Measurements from ENCODE around the gene SOX18.

Gene SOX18

DNA sequence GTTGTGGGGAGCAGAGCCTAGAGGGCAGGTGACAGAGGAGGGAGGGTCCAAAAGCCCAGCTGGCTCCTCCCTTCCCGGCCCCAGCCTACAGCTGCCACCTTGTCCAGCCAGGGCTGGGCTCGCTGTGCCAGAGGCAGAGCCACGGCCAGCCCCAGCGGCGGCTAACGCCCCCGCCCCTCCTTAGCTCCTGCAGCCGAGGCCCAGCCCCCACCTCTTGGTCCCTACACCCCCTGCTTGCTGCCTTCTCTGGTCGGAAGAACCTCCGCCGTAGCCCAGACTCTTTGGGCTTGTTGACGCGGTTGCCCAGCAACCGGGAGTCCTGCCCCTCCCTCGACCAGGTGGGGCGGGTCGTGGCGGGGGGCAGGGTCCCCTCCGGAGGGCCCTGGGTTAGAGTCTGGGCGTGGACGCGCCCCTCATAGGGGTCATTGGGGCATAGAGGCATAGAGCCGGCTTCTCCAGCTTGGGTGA lies 35.3 kb upstream of the SOX18 start:
- DNase-seq (no peak), ATAC-seq (replicated peaks) (no peak)
- no peaks in the 10 kb centered on the region for H3K9me3 Mint-ChIP-seq
- H3K27ac Mint-ChIP-seq: no peak overlapping the region
- peak overlapping the region; percentile 84 to 85 for H3K4me3 Mint-ChIP-seq
- H3K27me3 Mint-ChIP-seq: peaks cover 0 to 12% of the 10 kb centered on the region in 2 donors
- peaks cover 8% of the 10 kb centered on the region for H3K36me3 Mint-ChIP-seq (ENCODE audit: insufficient read depth)
- peaks cover 26 to 27% of the 10 kb centered on the region in 2 donors for H3K4me1 Mint-ChIP-seq (ENCODE audit: low read depth in 2 of 2)

DNA sequence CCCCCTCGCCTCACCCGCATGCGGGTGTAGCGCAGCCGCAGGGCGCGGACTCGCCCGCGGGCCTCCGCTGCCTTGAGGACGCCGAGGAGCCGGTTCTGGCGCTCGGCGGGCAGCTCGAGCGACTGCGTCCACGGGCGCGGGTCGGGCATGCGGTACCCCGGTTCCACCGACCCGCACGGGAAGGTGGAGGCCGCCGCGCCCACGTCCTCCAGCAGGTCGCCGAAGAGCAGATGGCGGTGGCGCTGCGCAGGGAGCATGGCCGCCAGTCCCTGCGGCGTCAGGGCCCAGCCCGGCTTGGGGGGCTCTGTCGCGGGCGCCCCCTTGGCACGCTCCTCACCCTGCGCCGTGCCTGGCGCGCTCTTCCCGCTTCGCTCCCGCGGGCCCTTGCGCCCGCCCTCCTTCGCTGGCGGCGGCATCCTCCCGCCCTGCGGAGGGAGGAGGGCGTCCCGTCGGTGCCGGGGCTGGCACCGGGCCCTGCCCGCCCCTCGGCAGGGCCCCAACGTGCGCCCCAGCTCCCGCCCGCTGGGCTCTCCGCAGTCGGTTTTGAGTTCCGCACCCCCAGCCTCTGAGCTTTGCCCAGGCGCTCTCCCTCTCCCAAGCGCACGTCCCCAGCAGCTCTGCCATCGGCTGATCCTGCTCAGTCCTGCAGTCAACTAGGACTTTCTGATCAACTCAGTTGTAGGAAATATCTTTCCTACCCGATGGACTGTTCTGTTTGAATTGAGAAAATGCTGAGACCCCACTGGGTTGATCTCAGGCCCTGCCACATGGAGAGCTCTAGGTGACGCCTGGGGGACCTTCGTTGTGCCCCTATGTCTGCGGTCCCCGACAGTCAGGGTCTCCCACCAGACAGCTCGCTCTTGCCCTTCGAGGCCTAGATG lies 34.6 kb upstream of the SOX18 start, which contains the start of gene LKAAEAR1:
Gene LKAAEAR1 (minus strand): TSS at position 595 of the 881 bp plus-strand sequence. CDS start 179 bp downstream, at position 416.
- ATAC-seq (replicated peaks) (no peak), DNase-seq (no peak)
- H3K4me3 Mint-ChIP-seq: peak within 1 kb of the TSS; percentile 84 to 85
- H3K9me3 Mint-ChIP-seq: no peaks in the 10 kb centered on the region
- peaks cover 26 to 29% of the 10 kb centered on the region in 2 donors for H3K4me1 Mint-ChIP-seq (ENCODE audit: low read depth in 2 of 2)
- peaks cover 0 to 6% of the 10 kb centered on the region in 2 donors for H3K27me3 Mint-ChIP-seq
- peaks cover 8% of the 10 kb centered on the region for H3K36me3 Mint-ChIP-seq (ENCODE audit: insufficient read depth)
- peak within 1 kb of the TSS in 1 of 2 donors; percentile 38 for H3K27ac Mint-ChIP-seq

DNA sequence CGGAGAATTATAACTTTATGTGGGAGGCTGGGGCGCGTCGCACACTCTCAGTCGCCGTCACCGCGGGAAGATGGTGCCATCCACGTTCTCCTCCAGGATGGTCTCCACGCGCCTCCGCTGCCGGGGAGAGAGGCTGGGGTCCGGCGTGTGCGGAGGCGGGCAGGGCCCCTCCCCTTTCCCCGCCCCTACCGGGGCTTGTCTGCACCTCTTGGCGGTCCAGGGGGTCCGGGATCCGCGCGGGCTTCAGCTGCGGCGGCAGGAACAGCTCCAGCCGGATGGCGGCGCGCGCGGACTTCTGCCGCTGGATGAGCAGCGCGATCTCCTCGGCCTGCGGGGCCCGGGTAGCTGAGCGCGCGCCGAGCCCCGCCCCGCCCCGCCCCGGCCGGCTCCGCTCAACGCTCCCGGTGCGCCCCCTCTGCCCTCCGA lies 34.0 kb upstream of the SOX18 start:
- Mint-ChIP-seq H3K4me1 (ENCODE audit: low read depth in 2 of 2) (peaks cover 26 to 31% of the 10 kb centered on the region in 2 donors), H3K4me3 (peak overlapping the region; percentile 80), H3K9me3 (no peaks in the 10 kb centered on the region), H3K27ac (peak overlapping the region in 1 of 2 donors; percentile 38), H3K27me3 (no peaks in the 10 kb centered on the region), H3K36me3 (ENCODE audit: insufficient read depth) (peaks cover 12% of the 10 kb centered on the region)
- peak; percentile 34 for ATAC-seq (replicated peaks)
- DNase-seq: peak; percentile 48 to 53 (median 51)

DNA sequence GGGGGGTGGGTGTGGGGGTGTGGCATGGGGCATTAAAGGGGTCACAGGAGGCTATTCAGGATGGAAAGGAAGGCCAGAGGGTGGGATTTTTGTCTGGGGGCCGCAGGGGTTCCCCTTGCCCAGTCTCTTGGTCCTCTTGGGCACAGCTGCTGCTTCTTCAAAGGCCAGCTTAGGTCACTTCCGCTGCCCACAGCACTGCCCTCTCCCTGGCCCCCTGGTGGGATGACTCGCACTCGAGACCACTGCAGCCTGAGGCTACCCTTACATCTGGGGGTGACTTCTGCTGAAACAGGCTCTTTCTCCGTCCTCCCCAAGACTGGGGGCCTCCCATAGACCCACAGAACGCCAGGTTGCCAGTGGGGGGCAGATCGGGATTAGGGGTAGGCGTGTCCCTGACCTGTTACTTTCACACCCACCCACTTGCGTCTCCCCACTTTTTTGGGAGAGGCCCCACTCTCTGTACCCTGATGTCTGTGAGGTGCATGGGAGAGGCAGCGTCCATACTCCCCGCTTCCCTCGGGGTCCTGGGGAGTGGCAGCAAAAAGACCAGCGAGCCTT lies 33.5 kb upstream of the SOX18 start:
- no peaks in the 10 kb centered on the region for H3K9me3 Mint-ChIP-seq
- H3K27me3 Mint-ChIP-seq: no peaks in the 10 kb centered on the region
- ATAC-seq (replicated peaks) (no peak), DNase-seq (no peak)
- H3K27ac Mint-ChIP-seq: peak overlapping the region in 1 of 2 donors; percentile 72
- H3K4me1 Mint-ChIP-seq (ENCODE audit: low read depth in 2 of 2): peaks cover 26 to 34% of the 10 kb centered on the region in 2 donors
- H3K36me3 Mint-ChIP-seq (ENCODE audit: insufficient read depth): peaks cover 13% of the 10 kb centered on the region
- peak overlapping the region; percentile 80 for H3K4me3 Mint-ChIP-seq

DNA sequence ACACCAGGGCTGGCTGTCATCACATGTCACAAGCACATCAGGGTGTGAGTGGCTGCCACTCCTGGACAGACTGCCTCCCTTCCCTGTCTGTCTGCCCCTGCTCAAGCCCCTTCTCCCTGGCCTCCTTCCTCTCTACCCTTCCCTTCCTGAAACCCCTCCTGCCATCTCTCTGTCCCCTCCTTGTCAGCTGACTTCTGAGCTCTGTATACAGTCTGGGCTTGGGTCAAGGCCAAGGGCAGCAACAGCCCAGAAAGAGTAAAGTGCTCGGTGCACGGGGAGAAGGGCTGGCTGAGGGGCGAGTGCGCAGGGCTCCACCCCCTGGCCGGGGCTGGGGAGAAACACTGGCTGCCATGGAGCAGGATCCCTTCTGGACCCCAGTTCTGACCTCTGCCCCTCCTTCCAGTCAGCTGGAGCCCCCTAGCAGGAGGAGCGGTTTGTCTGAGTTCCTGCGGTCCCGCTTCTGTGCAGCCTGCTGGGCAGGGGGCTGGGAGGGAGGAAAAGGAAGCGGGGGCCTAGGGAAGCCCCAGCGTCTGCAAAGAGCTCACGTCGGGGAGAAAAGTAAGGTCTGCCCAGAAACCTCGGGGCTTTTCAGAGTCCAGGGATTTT lies 32.8 kb upstream of the SOX18 start:
- peaks cover 28 to 40% of the 10 kb centered on the region in 2 donors for H3K4me1 Mint-ChIP-seq (ENCODE audit: low read depth in 2 of 2)
- DNase-seq (no peak), ATAC-seq (replicated peaks) (no peak)
- H3K36me3 Mint-ChIP-seq (ENCODE audit: insufficient read depth): peaks cover 16% of the 10 kb centered on the region
- no peaks in the 10 kb centered on the region for H3K27me3 Mint-ChIP-seq
- no peaks in the 10 kb centered on the region for H3K9me3 Mint-ChIP-seq
- H3K27ac Mint-ChIP-seq: peak overlapping the region; percentile 72
- peak overlapping the region; percentile 80 for H3K4me3 Mint-ChIP-seq

DNA sequence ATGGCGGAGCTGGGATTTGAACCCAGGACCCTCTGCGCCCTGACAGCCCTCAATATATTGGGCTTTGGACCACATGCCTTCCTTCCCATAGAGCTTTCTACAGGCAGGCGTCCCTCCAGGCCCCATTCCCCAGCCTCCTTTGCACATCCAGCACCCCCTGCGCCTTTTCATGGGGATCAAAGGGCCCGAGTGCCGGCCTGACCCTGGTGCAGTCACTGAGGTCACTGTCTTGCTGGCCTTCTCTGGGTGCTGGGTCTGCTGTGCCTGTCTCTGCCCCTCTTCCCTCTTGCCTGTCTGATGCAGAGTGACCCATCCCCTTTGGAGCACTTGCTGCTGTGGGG lies 32.2 kb upstream of the SOX18 start:
- H3K9me3 Mint-ChIP-seq: no peaks in the 10 kb centered on the region
- H3K36me3 Mint-ChIP-seq (ENCODE audit: insufficient read depth): peaks cover 16% of the 10 kb centered on the region
- peak overlapping the region; percentile 72 for H3K27ac Mint-ChIP-seq
- H3K4me3 Mint-ChIP-seq: peak overlapping the region in 1 of 2 donors; percentile 80
- ATAC-seq (replicated peaks) (no peak), DNase-seq (no peak)
- peaks cover 30 to 43% of the 10 kb centered on the region in 2 donors for H3K4me1 Mint-ChIP-seq (ENCODE audit: low read depth in 2 of 2)
- H3K27me3 Mint-ChIP-seq: no peaks in the 10 kb centered on the region

DNA sequence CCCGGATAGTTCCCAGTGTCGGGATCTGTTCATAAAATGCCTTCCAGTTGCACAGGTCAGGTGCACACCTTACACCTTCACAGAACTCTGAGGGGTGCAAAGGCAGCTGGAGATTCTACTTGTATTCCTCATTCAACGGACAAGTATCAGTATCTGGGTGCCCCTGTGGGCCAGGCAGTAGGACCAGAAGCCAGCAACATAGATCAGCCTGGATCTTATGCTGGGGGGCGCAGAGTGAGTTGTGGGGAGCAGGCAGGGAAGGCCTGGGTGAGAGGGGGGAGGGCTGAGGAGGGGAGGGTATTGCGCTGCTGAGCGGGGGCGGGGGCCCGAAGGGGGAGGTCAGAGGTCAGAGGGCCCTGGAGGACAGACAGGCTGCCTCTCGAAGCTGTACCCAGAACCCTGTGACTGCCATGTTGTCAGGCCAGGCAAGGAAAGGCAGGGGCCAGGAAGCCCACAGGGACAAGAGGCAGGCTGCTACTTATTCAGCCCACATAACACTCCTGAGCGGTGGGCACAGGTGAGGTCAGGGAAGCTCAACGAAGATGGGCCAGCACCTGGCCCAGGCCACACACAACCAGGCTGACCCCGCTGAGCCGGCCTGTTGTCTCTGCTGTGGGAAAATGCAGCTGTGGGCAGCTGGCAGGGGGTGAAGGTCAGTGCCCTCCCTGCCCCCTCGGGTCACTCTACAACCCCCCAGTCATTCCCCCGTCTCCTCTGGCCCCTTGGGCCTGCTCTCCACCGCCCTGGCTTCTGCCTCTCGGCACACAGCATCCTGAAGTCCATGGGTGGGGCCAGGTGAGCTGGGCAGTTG lies 31.6 kb upstream of the SOX18 start:
- H3K4me1 Mint-ChIP-seq (ENCODE audit: low read depth in 2 of 2): peaks cover 30 to 43% of the 10 kb centered on the region in 2 donors
- peaks cover 22% of the 10 kb centered on the region for H3K36me3 Mint-ChIP-seq (ENCODE audit: insufficient read depth)
- peak overlapping the region; percentile 79 to 91 for H3K27ac Mint-ChIP-seq
- peak overlapping the region; percentile 74 to 80 for H3K4me3 Mint-ChIP-seq
- ATAC-seq (replicated peaks): no peak
- DNase-seq: no peak
- no peaks in the 10 kb centered on the region for H3K9me3 Mint-ChIP-seq
- H3K27me3 Mint-ChIP-seq: no peaks in the 10 kb centered on the region

DNA sequence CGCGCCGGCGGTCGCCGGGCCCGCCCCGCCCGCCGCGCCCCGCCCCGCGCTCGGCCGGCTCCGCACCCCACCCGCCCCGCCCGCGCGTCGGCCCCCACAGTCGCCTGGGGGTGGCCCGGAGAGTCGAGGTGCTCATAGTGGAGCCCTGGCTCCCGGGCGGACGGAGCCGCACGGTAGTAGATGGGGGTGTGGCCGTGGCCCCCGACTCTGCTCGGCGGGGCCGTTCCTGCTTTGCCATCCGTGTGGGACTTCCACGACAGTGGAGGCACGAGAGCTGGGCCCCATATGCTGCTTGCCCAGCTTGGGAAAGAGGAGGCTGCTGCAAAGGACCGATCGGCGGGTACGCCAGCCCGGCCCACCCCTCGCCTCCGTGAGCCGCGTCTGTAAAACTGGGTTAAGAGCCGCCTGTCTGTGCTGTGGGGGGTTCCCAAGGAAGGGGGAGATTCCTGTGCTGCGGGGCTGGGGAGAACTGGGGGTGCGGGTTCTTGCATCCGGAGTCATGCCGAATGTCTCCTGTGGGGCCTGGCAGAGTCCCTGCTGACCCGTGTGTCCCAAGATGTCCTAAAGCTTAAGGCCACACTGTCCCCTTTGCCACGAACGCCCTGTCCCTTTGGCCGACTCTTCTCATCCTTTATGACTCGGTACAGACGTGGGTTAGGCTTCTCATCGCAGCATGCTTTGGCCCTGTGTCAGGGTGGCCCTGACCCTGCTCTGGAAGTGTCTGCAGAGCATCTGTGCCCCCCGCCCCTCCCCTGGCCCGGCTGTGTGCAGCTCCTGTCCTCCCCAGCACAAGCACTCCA lies 30.8 kb upstream of the SOX18 start, which contains the start of gene OPRL1:
Gene OPRL1 (plus strand): TSS at position 70 of the 800 bp plus-strand sequence. CDS start 12,639 bp downstream, outside the sequence.
- ATAC-seq (replicated peaks) (peak; percentile 63), DNase-seq (peak; percentile 56 to 64 (median 63))
- peak within 1 kb of the TSS; percentile 87 to 91 for H3K27ac Mint-ChIP-seq
- peaks cover 30% of the 10 kb centered on the region for H3K36me3 Mint-ChIP-seq (ENCODE audit: insufficient read depth)
- H3K27me3 Mint-ChIP-seq: no peaks in the 10 kb centered on the region
- H3K4me1 Mint-ChIP-seq (ENCODE audit: low read depth in 2 of 2): peaks cover 30 to 49% of the 10 kb centered on the region in 2 donors
- no peaks in the 10 kb centered on the region for H3K9me3 Mint-ChIP-seq
- H3K4me3 Mint-ChIP-seq: peak within 1 kb of the TSS; percentile 92 to 95

DNA sequence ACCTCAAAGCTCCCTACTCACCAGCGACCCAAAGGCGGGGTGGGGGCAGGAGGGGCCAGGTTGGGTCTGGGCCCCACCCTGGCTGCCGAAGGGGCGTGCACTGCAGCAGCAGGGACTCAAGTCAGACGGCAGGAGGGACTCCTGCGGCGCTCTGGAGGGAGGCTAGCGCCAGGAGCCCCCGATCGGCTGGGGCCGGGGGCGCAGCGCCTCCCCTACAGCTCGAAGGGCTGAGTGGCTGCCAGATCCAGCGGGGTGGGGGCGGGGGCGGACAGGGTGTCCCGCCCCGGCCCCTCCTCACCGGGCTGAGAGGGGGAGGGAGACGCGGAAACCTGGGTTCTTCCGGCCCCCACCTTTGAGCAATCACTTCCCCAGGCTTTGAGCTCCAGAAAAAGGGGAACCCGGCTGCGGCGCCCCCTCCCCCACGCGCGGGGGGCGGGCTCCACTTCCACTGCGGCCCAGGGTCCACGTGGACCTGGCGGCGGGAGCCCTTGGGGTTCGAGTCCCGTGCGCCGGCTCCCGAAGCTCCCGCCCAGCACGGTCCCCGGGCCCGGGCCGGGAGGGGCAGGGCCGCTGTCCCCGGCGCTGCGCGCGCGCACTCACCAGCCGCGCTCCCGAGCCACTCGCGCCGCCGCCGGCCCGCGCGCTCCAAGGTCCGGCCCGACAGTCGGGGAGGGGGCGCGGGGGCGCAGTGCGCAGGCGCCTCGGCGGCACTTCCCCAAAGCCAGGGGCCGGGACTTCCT lies 30.0 kb upstream of the SOX18 start, which contains the start of gene RGS19:
Gene RGS19 (minus strand): TSS at position 246 of the 740 bp plus-strand sequence. CDS start 2,632 bp downstream, outside the sequence.
- H3K27me3 Mint-ChIP-seq: no peaks in the 10 kb centered on the region
- no peaks in the 10 kb centered on the region for H3K9me3 Mint-ChIP-seq
- H3K4me3 Mint-ChIP-seq: peak within 1 kb of the TSS; percentile 92 to 95
- DNase-seq: peak; percentile 56 to 60 (median 56)
- peak within 1 kb of the TSS; percentile 87 to 91 for H3K27ac Mint-ChIP-seq
- ATAC-seq (replicated peaks): peak; percentile 26
- H3K36me3 Mint-ChIP-seq (ENCODE audit: insufficient read depth): peaks cover 31% of the 10 kb centered on the region
- H3K4me1 Mint-ChIP-seq (ENCODE audit: low read depth in 2 of 2): peaks cover 30 to 49% of the 10 kb centered on the region in 2 donors

DNA sequence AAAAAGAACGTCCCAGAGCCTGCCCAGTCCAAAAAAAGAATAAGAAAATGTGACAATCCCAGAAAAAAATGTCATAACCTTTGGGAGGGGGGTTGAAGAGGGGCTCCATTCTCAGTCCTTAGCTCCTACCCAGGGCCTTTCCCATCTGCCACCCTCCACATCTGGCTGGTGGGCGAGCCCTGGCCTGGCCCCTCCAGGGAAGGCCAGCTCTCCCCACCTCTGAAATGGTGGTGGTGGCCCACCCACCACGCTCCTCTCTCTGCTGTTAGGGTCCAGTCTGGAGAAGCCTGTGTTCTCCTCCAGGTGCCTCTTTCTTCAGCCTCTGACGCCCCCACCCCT lies 29.5 kb upstream of the SOX18 start:
- Mint-ChIP-seq H3K9me3 (no peaks in the 10 kb centered on the region), H3K4me3 (peak overlapping the region; percentile 92 to 95), H3K27me3 (no peaks in the 10 kb centered on the region), H3K4me1 (ENCODE audit: low read depth in 2 of 2) (peaks cover 30 to 46% of the 10 kb centered on the region in 2 donors), H3K36me3 (ENCODE audit: insufficient read depth) (peaks cover 35% of the 10 kb centered on the region), H3K27ac (peak overlapping the region; percentile 87 to 90)
- ATAC-seq (replicated peaks) (no peak), DNase-seq (no peak)

DNA sequence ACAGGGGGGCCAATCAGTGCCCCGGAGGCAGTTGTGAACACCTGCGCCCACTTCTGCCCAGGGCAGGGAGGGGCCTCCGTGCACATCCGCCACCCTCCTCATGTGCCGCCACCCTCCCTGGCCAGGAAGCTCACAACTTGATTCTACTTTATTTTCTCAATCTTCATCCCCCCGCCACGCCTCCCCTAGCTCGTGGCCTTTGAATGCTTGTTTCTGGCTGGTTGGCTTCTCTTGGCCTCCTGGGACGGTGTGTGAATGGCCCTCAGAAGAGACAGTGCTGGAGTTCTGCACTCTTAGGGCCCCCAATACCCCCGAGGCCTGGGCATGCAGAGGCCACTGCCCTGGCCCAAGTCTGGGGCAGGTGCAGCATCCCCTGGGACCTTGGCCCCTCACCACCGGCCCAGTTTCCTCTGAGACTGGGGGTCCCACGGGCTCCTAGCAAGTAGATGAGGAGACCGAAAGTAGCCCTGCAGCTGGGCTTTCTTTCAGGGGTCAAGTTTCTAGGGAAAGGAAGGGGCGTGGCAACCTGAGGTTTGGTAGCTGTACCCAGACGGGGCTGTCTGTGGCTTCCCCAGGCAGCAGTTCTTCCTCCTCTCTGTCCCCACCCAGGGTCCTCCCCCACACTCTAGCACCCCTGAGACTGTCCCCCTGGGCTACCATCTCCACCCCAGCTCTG lies 28.6 kb upstream of the SOX18 start:
- Mint-ChIP-seq H3K4me1 (ENCODE audit: low read depth in 2 of 2) (peaks cover 26 to 43% of the 10 kb centered on the region in 2 donors), H3K36me3 (ENCODE audit: insufficient read depth) (peaks cover 40% of the 10 kb centered on the region), H3K27ac (peak overlapping the region; percentile 87 to 90), H3K27me3 (no peaks in the 10 kb centered on the region), H3K9me3 (no peaks in the 10 kb centered on the region), H3K4me3 (peak overlapping the region; percentile 92 to 95)
- ATAC-seq (replicated peaks): peak; percentile 61
- peak; percentile 58 to 67 (median 61) for DNase-seq
